NCI-H345 (cell line): ENCODE data around the gene USP12.
"Not testable (repeated sequence)": the region's sequence is repeated elsewhere in the genome, so short reads cannot be mapped to it uniquely, and the experiment has no call there.

Experiments
- DNase-seq: peaks from one replicate; lab custom pipeline; 2025; lab: John Stamatoyannopoulos, UW

Gene USP12

GRCh38 chr13:27171244-27171826 is at the start of gene USP12:
USP12 (minus strand) TSS chr13:27171811; CDS start chr13:27171639, 172 bp downstream.
- DNase-seq, result peak; percentile 27

- no peak for DNase-seq
Measured at GRCh38 chr13:27219611-27220010, 48.0 kb upstream of the USP12 start.

GRCh38 chr13:27218861-27219260 is 47.2 kb upstream of the USP12 start:
- DNase-seq, result not testable (repeated sequence)

GRCh38 chr13:27217791-27218190 is 46.2 kb upstream of the USP12 start:
- not testable (repeated sequence) for DNase-seq

- DNase-seq, result not testable (repeated sequence)
Measured at GRCh38 chr13:27213386-27213785, 41.8 kb upstream of the USP12 start.

- no peak for DNase-seq
Measured at GRCh38 chr13:27211771-27212364, 40.3 kb upstream of the USP12 start.

- DNase-seq, result no peak
Measured at GRCh38 chr13:27211271-27211670, 39.7 kb upstream of the USP12 start.

- DNase-seq, result no peak
Measured at GRCh38 chr13:27208514-27208913, 36.9 kb upstream of the USP12 start.

- DNase-seq, result no peak
Measured at GRCh38 chr13:27203854-27204253, 32.2 kb upstream of the USP12 start.

- DNase-seq, result no peak
Measured at GRCh38 chr13:27203186-27203585, 31.6 kb upstream of the USP12 start.

GRCh38 chr13:27201661-27202060 is 30.1 kb upstream of the USP12 start:
- DNase-seq, result no peak

- DNase-seq, result no peak
Measured at GRCh38 chr13:27200413-27201070, 28.9 kb upstream of the USP12 start.

GRCh38 chr13:27199696-27200095 is 28.1 kb upstream of the USP12 start:
- DNase-seq, result no peak

- no peak for DNase-seq
Measured at GRCh38 chr13:27199211-27199610, 27.6 kb upstream of the USP12 start.

- DNase-seq, result no peak
Measured at GRCh38 chr13:27194895-27195764, 23.5 kb upstream of the USP12 start.

- no peak for DNase-seq
Measured at GRCh38 chr13:27194209-27194608, 22.6 kb upstream of the USP12 start.

GRCh38 chr13:27193496-27193895 is 21.9 kb upstream of the USP12 start:
- no peak for DNase-seq

- DNase-seq, result no peak
Measured at GRCh38 chr13:27192973-27193372, 21.4 kb upstream of the USP12 start.

- DNase-seq, result not testable (repeated sequence)
Measured at GRCh38 chr13:27192367-27192766, 20.8 kb upstream of the USP12 start.

- DNase-seq, result no peak
Measured at GRCh38 chr13:27189192-27189591, 17.6 kb upstream of the USP12 start.

- no peak for DNase-seq
Measured at GRCh38 chr13:27188239-27188638, 16.6 kb upstream of the USP12 start.

- DNase-seq, result no peak
Measured at GRCh38 chr13:27186295-27186694, 14.7 kb upstream of the USP12 start.
